Measurements from ENCODE around the gene MOGAT2. TPM values are rescaled to one million over a fixed set of nuclear protein-coding genes. Genes with fewer than 3 reads are reported as not detected.

MOGAT2 gene
- polyA plus RNA-seq, 1 of the 3 experiments (the other 2 are of a cell fraction), result 0.03 TPM

DNA sequence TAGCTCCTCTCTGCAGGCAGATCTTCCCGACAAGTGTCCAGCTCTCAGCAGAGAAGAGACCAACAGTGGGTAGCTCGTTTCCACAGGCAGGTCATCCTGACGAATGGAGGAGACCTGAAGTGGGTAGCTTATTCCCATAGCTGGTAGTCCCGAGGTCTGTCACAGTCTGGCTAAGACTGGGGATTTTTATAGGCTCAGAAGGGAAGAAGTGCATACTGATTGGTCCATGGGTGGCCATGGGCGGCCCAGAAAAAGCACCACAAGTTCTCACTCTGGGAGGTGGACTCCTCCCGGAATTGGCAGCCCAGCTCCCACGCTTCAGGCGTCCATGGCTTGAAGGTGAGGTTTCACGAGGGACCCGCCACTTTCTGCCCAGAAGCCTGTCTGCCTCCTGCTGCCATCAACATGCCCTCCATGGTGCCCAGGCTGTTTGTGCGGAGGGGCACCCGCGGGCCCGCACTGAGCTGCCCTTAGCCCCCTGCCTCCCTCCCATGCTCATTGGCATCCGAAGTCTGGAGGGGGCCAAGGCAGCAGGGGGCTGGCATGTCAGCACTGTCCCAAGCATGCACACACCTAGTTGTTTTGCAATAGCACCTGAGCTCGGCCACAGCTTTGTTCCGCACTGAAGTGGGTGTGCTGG lies 38.9 kb upstream of the MOGAT2 start:
- H3K4me3 ChIP-seq (ENCODE audit: low read depth in 2 of 2, low read length in 1 of 2), result no peak overlapping the region
- no peaks in the 10 kb centered on the region for H3K36me3 ChIP-seq (replicated peaks in 1 of 2; ENCODE audit: control insufficient read depth in 1 of 2, insufficient read depth in 2 of 2, low read length in 1 of 2)
- CTCF ChIA-PET, result interaction anchor here (0.9 to 1.9 kb wide), 3 partner anchors 8 to 85 kb away, joined by 3 to 5 read pairs (median 3); no protein-coding TSS in a partner anchor
- POLR2A ChIA-PET, result interaction anchor here (1.0 kb wide), 1 partner anchor 10 kb away, joined by 3 read pairs; the partner anchor contains the start of gene MAP6
- H3K4me2 ChIP-seq, result no peak overlapping the region
- H3K9me2 ChIP-seq, result no peaks in the 10 kb centered on the region
- no peaks in the 10 kb centered on the region for H3K79me2 ChIP-seq (ENCODE audit: insufficient read depth)
- no peak overlapping the region for H3K9ac ChIP-seq
- no peaks in the 10 kb centered on the region; the same call in 1 of the 2 replicates for H3K27me3 ChIP-seq (ENCODE audit: insufficient read depth)
- no peaks in the 10 kb centered on the region for H3K4me1 ChIP-seq (ENCODE audit: control insufficient read depth in 1 of 2, insufficient read depth in 2 of 2, low read depth in 1 of 2, low read length in 1 of 2)
- H3K9me3 ChIP-seq, result 0 out of 2 replicates have a peak, but pooled peaks cover 3% of the 10 kb centered on the region
- 64% methylated on average over 11 of the region's 17 CpGs for WGBS (ENCODE audit: low lambda C conversion rate)
- TF ChIP-seq GABPA (IDR thresholded peaks at IDR 0.05; ENCODE audit: low read depth) (no peak), SIN3A (IDR thresholded peaks at IDR 0.05; ENCODE audit: borderline replicate concordance, low read depth, low read length) (no peak), POLR2AphosphoS5 (IDR thresholded peaks at IDR 0.05; ENCODE audit: low read depth, low read length) (no peak), NFIC (IDR thresholded peaks at IDR 0.05; ENCODE audit: borderline replicate concordance) (no peak), MXI1 (IDR thresholded peaks at IDR 0.05; ENCODE audit: low read depth, low read length) (no peak), SMC3 (IDR thresholded peaks at IDR 0.05; ENCODE audit: low read depth, low read length) (no peak), NRF1 (IDR thresholded peaks at IDR 0.05; ENCODE audit: low read depth, low read length) (no peak), YY1 (IDR thresholded peaks at IDR 0.05; ENCODE audit: low read depth) (no peak), ELF1 (IDR thresholded peaks at IDR 0.05) (no peak), TAF1 (IDR thresholded peaks at IDR 0.05; ENCODE audit: borderline replicate concordance, low read depth, low read length) (no peak)
- TF ChIP-seq, protein P1, sequence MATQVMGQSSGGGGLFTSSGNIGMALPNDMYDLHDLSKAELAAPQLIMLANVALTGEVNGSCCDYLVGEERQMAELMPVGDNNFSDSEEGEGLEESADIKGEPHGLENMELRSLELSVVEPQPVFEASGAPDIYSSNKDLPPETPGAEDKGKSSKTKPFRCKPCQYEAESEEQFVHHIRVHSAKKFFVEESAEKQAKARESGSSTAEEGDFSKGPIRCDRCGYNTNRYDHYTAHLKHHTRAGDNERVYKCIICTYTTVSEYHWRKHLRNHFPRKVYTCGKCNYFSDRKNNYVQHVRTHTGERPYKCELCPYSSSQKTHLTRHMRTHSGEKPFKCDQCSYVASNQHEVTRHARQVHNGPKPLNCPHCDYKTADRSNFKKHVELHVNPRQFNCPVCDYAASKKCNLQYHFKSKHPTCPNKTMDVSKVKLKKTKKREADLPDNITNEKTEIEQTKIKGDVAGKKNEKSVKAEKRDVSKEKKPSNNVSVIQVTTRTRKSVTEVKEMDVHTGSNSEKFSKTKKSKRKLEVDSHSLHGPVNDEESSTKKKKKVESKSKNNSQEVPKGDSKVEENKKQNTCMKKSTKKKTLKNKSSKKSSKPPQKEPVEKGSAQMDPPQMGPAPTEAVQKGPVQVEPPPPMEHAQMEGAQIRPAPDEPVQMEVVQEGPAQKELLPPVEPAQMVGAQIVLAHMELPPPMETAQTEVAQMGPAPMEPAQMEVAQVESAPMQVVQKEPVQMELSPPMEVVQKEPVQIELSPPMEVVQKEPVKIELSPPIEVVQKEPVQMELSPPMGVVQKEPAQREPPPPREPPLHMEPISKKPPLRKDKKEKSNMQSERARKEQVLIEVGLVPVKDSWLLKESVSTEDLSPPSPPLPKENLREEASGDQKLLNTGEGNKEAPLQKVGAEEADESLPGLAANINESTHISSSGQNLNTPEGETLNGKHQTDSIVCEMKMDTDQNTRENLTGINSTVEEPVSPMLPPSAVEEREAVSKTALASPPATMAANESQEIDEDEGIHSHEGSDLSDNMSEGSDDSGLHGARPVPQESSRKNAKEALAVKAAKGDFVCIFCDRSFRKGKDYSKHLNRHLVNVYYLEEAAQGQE (IDR thresholded peaks at IDR 0.05; ENCODE audit: low read depth, low read length), result no peak
- TF ChIP-seq, protein P2, sequence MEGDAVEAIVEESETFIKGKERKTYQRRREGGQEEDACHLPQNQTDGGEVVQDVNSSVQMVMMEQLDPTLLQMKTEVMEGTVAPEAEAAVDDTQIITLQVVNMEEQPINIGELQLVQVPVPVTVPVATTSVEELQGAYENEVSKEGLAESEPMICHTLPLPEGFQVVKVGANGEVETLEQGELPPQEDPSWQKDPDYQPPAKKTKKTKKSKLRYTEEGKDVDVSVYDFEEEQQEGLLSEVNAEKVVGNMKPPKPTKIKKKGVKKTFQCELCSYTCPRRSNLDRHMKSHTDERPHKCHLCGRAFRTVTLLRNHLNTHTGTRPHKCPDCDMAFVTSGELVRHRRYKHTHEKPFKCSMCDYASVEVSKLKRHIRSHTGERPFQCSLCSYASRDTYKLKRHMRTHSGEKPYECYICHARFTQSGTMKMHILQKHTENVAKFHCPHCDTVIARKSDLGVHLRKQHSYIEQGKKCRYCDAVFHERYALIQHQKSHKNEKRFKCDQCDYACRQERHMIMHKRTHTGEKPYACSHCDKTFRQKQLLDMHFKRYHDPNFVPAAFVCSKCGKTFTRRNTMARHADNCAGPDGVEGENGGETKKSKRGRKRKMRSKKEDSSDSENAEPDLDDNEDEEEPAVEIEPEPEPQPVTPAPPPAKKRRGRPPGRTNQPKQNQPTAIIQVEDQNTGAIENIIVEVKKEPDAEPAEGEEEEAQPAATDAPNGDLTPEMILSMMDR (IDR thresholded peaks at IDR 0.05), result no peak
- no peak overlapping the region for H2AFZ ChIP-seq (ENCODE audit: low read depth)
- no peak overlapping the region for H3K27ac ChIP-seq (ENCODE audit: low read depth in 2 of 2, low read length in 1 of 2)
- H3F3A ChIP-seq (replicated peaks; ENCODE audit: insufficient read depth), result no peaks in the 10 kb centered on the region
- DNase-seq, result no peak
- no peaks in the 10 kb centered on the region for H4K20me1 ChIP-seq (ENCODE audit: insufficient read depth)

Measured in SK-N-SH (cell line).